Suprapubic skin (tissue), 4 donors: ENCODE data around the gene SYNJ2BP. TPM values are rescaled to one million over a fixed set of nuclear protein-coding genes. Genes with fewer than 3 reads are reported as not detected.
"Not testable (repeated sequence)": the region's sequence is repeated elsewhere in the genome, so short reads cannot be mapped to it uniquely, and the experiment has no call there.

Source experiments
- DNase-seq, 2 donors: peaks; one replicate each; pipeline ENCODE4 v3.0.0-alpha.2; 2019; ENCODE audit warnings: low spot score in 2 of 2
- H3K27ac ChIP-seq: fragments of 200-600 bp; sonication (generic); one replicate; pipeline ENCODE4 v1.5.1; 2019
- H3K27me3 ChIP-seq: fragments of 200-600 bp; sonication (generic); one replicate; pipeline ENCODE4 v1.5.1; 2019
- H3K36me3 ChIP-seq: fragments of 200-600 bp; sonication (generic); one replicate; pipeline ENCODE4 v1.5.1; 2019
- H3K4me1 ChIP-seq: fragments of 200-600 bp; sonication (generic); one replicate; pipeline ENCODE4 v1.5.1; 2019
- H3K4me3 ChIP-seq: fragments of 200-600 bp; sonication (generic); one replicate; pipeline ENCODE4 v1.5.1; 2019; ENCODE audit warnings: mild to moderate bottlenecking
- H3K9me3 ChIP-seq: fragments of 200-600 bp; sonication (generic); one replicate; pipeline ENCODE4 v1.5.1; 2019
- EP300 ChIP-seq: sonication (generic); formaldehyde crosslinking; IDR thresholded peaks from one replicate; pipeline ENCODE4 v1.6.1; 2017; ENCODE audit warnings: antibody characterized with exemption
- POLR2A ChIP-seq, 2 donors: fragments of 450-650 bp; IDR thresholded peaks; one replicate each; pipeline ENCODE4 v1.6.1; 2017; ENCODE audit warnings: antibody characterized with exemption in 2 of 2, mild to moderate bottlenecking in 2 of 2, moderate library complexity in 2 of 2
- POLR2AphosphoS5 ChIP-seq, 3 donors: sonication (generic); formaldehyde crosslinking; IDR thresholded peaks; one replicate each; pipeline ENCODE4 v1.6.1; 2017; ENCODE audit warnings: antibody characterized with exemption in 3 of 3
- WGBS: methylation state at CpG from one replicate; pipeline ENCODE4 v1.1.5; 2018; 5-methylcytosine and 5-hydroxymethylcytosine counted together
- total RNA-seq, 4 donors: library from RNA; depleted of rRNA; stranded (reverse); fragments of >200 nt; gene quantifications; one replicate each; pipeline ENCODE4 v1.1.0, GENCODE V29; 2016
- TF ChIP-seq, protein P1 (sequence below), 2 donors: fragments of 200-600 bp in 1 of 2; fragments of 450-650 bp in 1 of 2; sonication (generic) in 1 of 2; IDR thresholded peaks; one replicate each; pipeline ENCODE4 v1.5.1; 2016 to 2019; ENCODE audit warnings: antibody characterized with exemption in 2 of 2, mild to moderate bottlenecking in 1 of 2, moderate library complexity in 1 of 2

The SYNJ2BP gene
- total RNA-seq, 4 donors from 2014 or later, result 10.1 to 25.9 (median 14.9) TPM

DNA sequence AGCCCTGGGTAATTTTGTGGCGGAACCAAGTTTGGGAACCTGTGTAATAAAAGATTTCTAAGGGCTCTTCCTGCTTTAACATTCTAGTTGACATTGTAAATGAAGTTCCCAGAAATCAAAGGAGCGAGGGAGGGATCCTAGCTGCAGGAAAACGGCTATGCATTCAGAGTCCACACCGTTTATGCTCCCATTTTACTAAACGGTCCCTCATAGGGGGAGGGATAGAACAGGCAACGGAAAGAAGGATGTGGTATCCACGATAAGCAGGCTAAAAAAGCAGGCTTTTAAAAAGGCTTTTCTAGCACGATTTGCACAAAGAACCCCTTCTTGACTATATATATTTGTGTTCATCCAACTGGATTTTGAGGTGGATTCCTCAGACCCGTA is 559 bp downstream of the SYNJ2BP start:
- H3K9me3 ChIP-seq, result no peaks in the 10 kb centered on the region
- DNase-seq, result no peak
- H3K4me3 ChIP-seq, result peak overlapping the region; percentile 63
- TF ChIP-seq EP300 (no peak), POLR2AphosphoS5 (IDR thresholded peaks at IDR 0.05) (no peak), POLR2A (IDR thresholded peaks at IDR 0.05) (no peak)
- TF ChIP-seq, protein P1, sequence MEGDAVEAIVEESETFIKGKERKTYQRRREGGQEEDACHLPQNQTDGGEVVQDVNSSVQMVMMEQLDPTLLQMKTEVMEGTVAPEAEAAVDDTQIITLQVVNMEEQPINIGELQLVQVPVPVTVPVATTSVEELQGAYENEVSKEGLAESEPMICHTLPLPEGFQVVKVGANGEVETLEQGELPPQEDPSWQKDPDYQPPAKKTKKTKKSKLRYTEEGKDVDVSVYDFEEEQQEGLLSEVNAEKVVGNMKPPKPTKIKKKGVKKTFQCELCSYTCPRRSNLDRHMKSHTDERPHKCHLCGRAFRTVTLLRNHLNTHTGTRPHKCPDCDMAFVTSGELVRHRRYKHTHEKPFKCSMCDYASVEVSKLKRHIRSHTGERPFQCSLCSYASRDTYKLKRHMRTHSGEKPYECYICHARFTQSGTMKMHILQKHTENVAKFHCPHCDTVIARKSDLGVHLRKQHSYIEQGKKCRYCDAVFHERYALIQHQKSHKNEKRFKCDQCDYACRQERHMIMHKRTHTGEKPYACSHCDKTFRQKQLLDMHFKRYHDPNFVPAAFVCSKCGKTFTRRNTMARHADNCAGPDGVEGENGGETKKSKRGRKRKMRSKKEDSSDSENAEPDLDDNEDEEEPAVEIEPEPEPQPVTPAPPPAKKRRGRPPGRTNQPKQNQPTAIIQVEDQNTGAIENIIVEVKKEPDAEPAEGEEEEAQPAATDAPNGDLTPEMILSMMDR (IDR thresholded peaks at IDR 0.05), result no peak
- peaks cover 6% of the 10 kb centered on the region for H3K4me1 ChIP-seq
- WGBS, result 3% methylated on average over 9 of the region's 9 CpGs
- H3K27me3 ChIP-seq, result no peaks in the 10 kb centered on the region
- no peaks in the 10 kb centered on the region for H3K36me3 ChIP-seq
- H3K27ac ChIP-seq, result peak overlapping the region; percentile 51

DNA sequence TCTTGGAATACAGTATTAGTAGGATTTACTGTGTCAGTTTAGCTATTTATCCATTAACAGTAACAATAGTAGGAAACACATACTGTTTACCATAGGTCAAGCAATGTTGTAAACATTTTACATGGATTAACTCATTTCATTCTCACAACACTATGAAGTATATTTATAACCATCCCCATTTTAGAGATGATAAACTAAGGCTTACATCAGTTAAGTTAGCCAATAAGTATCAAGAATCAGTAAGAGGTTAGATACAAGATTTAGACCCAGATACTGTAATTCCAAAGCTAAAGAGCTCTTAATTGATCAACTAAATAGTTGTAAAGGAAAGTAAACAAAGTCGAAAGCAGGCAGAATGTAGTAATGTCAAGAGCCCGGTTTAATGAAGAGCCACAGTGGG is 1.1 kb downstream of the SYNJ2BP start:
- H3K27me3 ChIP-seq, result no peaks in the 10 kb centered on the region
- H3K9me3 ChIP-seq, result no peaks in the 10 kb centered on the region
- no peaks in the 10 kb centered on the region for H3K36me3 ChIP-seq
- H3K4me1 ChIP-seq, result peaks cover 6% of the 10 kb centered on the region
- peak overlapping the region; percentile 63 for H3K4me3 ChIP-seq
- no peak overlapping the region for H3K27ac ChIP-seq
- 37% methylated on average over 2 of the region's 2 CpGs for WGBS
- TF ChIP-seq POLR2A (IDR thresholded peaks at IDR 0.05) (no peak), POLR2AphosphoS5 (IDR thresholded peaks at IDR 0.05) (no peak), EP300 (no peak)
- TF ChIP-seq, protein P1 (IDR thresholded peaks at IDR 0.05), result no peak
- no peak for DNase-seq

DNA sequence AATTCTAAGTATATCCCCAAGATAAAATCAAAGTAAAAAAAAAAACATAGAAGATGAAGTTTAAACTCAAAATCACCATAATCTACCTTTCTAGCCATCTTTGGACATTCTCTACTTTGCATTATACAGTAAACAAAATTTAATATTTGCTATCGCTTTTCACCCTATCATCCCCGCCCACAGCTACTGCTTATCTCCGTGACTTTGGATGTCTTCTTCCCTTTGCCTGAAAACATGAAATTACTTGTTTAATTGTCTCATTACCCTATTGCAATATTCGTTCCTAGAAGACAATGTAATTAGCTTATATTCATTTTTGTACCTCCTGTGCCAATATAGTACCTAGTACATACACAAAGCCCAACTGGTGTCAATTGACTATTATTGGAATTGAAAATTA is 9.3 kb downstream of the SYNJ2BP start:
- 70% methylated on average over 4 of the region's 4 CpGs for WGBS
- H3K27ac ChIP-seq, result no peak overlapping the region
- H3K27me3 ChIP-seq, result no peaks in the 10 kb centered on the region
- DNase-seq, result no peak
- no peak overlapping the region for H3K4me3 ChIP-seq
- H3K36me3 ChIP-seq, result no peaks in the 10 kb centered on the region
- no peak for TF ChIP-seq POLR2AphosphoS5 (IDR thresholded peaks at IDR 0.05)
- TF ChIP-seq, protein P1 (IDR thresholded peaks at IDR 0.05), result no peak
- TF ChIP-seq EP300, result no peak
- no peak for TF ChIP-seq POLR2A (IDR thresholded peaks at IDR 0.05)
- H3K9me3 ChIP-seq, result no peaks in the 10 kb centered on the region
- no peaks in the 10 kb centered on the region for H3K4me1 ChIP-seq

DNA sequence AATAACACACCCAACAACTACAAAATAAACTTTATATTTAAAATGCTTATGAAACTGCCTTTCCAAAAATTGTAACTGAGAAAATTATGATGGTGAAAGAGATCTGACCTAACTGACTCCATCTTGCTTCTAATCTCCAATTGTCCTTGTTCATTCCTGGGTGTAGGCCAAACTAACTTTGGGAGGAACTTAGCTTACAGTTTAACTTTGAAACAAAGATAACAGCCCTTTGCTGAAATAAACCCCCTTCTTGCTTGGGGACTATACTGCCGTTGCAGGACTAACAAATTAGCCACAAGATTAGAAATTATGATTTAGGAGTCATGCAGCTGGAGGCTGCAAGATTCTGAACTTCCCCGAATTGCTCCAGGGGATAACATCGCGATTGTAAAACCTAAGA is 10.7 kb downstream of the SYNJ2BP start:
- H3K27ac ChIP-seq, H3K4me1 ChIP-seq, H3K4me3 ChIP-seq, H3K9me3 ChIP-seq, H3K36me3 ChIP-seq, H3K27me3 ChIP-seq, DNase-seq: not testable (repeated sequence)
- 75% methylated on average over 4 of the region's 4 CpGs for WGBS

DNA sequence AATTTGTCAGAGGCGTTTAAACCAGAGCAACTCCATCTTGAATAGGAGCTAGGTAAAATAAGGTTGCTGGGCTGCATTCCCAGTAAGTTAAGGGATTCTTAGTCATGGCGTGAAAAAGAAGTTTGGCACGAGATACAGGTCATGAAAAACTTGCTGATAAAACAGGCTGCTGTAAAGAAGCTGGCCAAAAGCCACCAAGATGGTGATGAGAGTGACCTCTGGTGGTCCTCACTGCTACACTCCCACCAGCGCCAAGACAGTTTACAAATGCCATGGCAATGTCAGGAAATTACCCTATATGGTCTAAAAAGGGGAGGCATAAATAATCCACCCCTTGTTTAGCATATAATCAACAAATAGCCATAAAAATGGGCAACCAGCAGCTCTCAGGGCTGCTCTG is 13.6 kb downstream of the SYNJ2BP start:
- not testable (repeated sequence) for DNase-seq, H3K4me3 ChIP-seq, H3K36me3 ChIP-seq, H3K27me3 ChIP-seq, H3K27ac ChIP-seq, H3K9me3 ChIP-seq, H3K4me1 ChIP-seq
- 61% methylated on average over 4 of the region's 4 CpGs for WGBS

DNA sequence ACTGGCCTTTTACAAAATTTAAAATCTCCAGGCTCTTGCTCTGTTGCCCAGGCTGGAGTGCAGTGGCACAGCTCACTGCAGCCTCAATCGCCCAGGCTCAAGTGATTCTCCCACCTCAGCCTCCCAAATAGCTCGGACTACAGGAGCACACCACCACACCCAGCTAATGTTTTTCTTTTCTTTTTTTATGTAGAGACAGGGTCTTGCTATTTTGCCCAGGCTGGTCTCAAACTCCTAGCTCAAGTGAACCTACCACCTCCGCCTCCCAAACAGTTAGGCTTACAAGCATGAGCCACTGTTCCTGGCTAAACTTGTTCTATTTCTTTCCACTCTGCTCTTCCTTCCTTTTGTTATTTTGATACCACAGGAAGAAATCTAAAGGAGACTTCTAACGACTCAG is 15.2 kb downstream of the SYNJ2BP start:
- Histone ChIP-seq H3K9me3 (no peaks in the 10 kb centered on the region), H3K4me3 (no peak overlapping the region), H3K27me3 (no peaks in the 10 kb centered on the region), H3K36me3 (peaks cover 14% of the 10 kb centered on the region), H3K27ac (no peak overlapping the region), H3K4me1 (no peaks in the 10 kb centered on the region)
- TF ChIP-seq POLR2A (IDR thresholded peaks at IDR 0.05) (no peak), EP300 (no peak), POLR2AphosphoS5 (IDR thresholded peaks at IDR 0.05) (no peak)
- TF ChIP-seq, protein P1 (IDR thresholded peaks at IDR 0.05), result no peak
- 89% methylated on average over 4 of the region's 4 CpGs for WGBS
- DNase-seq, result no peak
